HL-60 (cell line): ENCODE results near the gene STAT5B.

Source experiments
- POLR2AphosphoS5 ChIP-seq: IDR thresholded peaks from 2 replicates; pipeline ENCODE4 v1.6.1; 2012; ENCODE audit warnings: low read depth
- TF ChIP-seq, protein P1 (sequence below): IDR thresholded peaks from one replicate; pipeline ENCODE4 v1.5.1; 2011; ENCODE audit warnings: low read length, control low read depth, inconsistent platforms; ENCODE audit not compliant: insufficient read depth
- TF ChIP-seq, protein P2 (sequence below): IDR thresholded peaks from 2 replicates; pipeline ENCODE4 v1.6.1; 2012; ENCODE audit warnings: low read depth; ENCODE audit not compliant: insufficient replicate concordance

DNA sequence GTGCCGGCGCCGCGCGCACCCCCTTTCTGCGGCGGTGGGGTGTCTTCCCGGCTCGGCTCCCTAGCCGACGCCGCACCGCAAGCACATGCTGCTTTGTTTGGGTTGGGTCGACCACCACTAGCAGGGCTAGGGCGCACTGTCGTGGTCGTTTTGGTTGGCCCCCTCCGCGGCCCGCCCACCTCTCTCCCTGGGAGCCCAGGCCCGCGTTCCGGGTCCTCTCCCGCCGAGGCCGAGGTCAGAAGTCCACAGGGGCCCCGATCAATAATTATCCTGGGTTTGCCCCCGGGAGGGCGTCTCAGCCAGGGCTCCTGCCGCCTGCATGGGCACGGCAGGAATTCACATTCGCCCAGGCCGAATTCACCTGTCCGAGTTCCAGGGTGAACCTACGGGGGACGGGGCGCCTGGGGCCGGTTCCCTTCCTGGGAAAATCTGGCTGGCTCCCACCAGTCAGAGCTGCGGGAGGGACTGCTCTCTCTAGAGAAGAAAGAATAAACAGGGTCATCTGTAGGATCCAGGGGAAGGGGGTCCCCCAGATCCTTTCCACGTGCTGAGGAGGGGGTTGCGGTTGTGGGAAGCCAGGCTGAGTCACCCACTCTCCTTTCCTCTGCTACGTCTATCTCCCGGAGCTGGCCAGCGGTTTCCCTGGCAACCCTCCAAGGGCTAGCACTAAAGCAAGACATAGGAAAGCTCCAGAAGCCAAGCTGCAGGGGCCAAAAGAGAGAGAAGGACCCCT lies 584 bp upstream of the STAT5B start:
- TF ChIP-seq, protein P1, sequence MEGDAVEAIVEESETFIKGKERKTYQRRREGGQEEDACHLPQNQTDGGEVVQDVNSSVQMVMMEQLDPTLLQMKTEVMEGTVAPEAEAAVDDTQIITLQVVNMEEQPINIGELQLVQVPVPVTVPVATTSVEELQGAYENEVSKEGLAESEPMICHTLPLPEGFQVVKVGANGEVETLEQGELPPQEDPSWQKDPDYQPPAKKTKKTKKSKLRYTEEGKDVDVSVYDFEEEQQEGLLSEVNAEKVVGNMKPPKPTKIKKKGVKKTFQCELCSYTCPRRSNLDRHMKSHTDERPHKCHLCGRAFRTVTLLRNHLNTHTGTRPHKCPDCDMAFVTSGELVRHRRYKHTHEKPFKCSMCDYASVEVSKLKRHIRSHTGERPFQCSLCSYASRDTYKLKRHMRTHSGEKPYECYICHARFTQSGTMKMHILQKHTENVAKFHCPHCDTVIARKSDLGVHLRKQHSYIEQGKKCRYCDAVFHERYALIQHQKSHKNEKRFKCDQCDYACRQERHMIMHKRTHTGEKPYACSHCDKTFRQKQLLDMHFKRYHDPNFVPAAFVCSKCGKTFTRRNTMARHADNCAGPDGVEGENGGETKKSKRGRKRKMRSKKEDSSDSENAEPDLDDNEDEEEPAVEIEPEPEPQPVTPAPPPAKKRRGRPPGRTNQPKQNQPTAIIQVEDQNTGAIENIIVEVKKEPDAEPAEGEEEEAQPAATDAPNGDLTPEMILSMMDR = no peak
- TF ChIP-seq, protein P2, sequence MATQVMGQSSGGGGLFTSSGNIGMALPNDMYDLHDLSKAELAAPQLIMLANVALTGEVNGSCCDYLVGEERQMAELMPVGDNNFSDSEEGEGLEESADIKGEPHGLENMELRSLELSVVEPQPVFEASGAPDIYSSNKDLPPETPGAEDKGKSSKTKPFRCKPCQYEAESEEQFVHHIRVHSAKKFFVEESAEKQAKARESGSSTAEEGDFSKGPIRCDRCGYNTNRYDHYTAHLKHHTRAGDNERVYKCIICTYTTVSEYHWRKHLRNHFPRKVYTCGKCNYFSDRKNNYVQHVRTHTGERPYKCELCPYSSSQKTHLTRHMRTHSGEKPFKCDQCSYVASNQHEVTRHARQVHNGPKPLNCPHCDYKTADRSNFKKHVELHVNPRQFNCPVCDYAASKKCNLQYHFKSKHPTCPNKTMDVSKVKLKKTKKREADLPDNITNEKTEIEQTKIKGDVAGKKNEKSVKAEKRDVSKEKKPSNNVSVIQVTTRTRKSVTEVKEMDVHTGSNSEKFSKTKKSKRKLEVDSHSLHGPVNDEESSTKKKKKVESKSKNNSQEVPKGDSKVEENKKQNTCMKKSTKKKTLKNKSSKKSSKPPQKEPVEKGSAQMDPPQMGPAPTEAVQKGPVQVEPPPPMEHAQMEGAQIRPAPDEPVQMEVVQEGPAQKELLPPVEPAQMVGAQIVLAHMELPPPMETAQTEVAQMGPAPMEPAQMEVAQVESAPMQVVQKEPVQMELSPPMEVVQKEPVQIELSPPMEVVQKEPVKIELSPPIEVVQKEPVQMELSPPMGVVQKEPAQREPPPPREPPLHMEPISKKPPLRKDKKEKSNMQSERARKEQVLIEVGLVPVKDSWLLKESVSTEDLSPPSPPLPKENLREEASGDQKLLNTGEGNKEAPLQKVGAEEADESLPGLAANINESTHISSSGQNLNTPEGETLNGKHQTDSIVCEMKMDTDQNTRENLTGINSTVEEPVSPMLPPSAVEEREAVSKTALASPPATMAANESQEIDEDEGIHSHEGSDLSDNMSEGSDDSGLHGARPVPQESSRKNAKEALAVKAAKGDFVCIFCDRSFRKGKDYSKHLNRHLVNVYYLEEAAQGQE = no peak
- no peak; the same call in 1 of the 2 replicates for TF ChIP-seq POLR2AphosphoS5
